IMR-90 (cell line): ENCODE results near the gene C1QTNF5. TPM values are rescaled to one million over a fixed set of nuclear protein-coding genes. Genes with fewer than 3 reads are reported as not detected.

Source experiments
- CHD1 ChIP-seq: IDR thresholded peaks from 2 replicates; pipeline ENCODE4 v1.6.1; 2012; ENCODE audit warnings: low read depth, low read length, improper control_type of control experiment
- MAFK ChIP-seq: IDR thresholded peaks from 2 replicates; pipeline ENCODE4 v1.6.1; 2012; ENCODE audit warnings: low read depth, low read length, improper control_type of control experiment
- MAZ ChIP-seq: IDR thresholded peaks from 2 replicates; pipeline ENCODE4 v1.6.1; 2012; ENCODE audit warnings: low read depth, mild to moderate bottlenecking, low read length, improper control_type of control experiment, moderate library complexity, borderline replicate concordance
- MXI1 ChIP-seq: IDR thresholded peaks from 2 replicates; pipeline ENCODE4 v1.6.1; 2012; ENCODE audit warnings: low read depth, mild to moderate bottlenecking, low read length, moderate library complexity, borderline replicate concordance
- NFE2L2 ChIP-seq: fragments of 150-350 bp; IDR thresholded peaks from 2 replicates; pipeline ENCODE4 v1.6.1; 2016; ENCODE audit warnings: low read depth, mild to moderate bottlenecking, low read length
- POLR2A ChIP-seq: IDR thresholded peaks from 2 replicates; pipeline ENCODE4 v1.6.1; 2012; ENCODE audit warnings: mild to moderate bottlenecking, low read depth, low read length
- SMC3 ChIP-seq: fragments of 150-350 bp; IDR thresholded peaks from 2 replicates; pipeline ENCODE4 v1.6.1; 2016; ENCODE audit warnings: low read depth, mild to moderate bottlenecking, antibody characterized with exemption, low read length, moderate library complexity
- polyA plus RNA-seq, 3 experiments: library from polyadenylated mRNA; depleted of rRNA; stranded (reverse); fragments of >200 nt; gene quantifications; 2 replicates each; pipeline ENCODE4 v1.2.3, GENCODE V29; 2012; ENCODE audit warnings: low replicate concordance in 1 of 3
- total RNA-seq: library from RNA; depleted of rRNA; stranded (reverse); fragments of >200 nt; gene quantifications from 2 replicates; pipeline ENCODE4 v1.2.3, GENCODE V29; 2012

Gene C1QTNF5
- total and polyA plus RNA-seq, 2 of the 4 experiments (the other 2 are of a cell fraction), result 2.0 to 5.4 TPM

DNA sequence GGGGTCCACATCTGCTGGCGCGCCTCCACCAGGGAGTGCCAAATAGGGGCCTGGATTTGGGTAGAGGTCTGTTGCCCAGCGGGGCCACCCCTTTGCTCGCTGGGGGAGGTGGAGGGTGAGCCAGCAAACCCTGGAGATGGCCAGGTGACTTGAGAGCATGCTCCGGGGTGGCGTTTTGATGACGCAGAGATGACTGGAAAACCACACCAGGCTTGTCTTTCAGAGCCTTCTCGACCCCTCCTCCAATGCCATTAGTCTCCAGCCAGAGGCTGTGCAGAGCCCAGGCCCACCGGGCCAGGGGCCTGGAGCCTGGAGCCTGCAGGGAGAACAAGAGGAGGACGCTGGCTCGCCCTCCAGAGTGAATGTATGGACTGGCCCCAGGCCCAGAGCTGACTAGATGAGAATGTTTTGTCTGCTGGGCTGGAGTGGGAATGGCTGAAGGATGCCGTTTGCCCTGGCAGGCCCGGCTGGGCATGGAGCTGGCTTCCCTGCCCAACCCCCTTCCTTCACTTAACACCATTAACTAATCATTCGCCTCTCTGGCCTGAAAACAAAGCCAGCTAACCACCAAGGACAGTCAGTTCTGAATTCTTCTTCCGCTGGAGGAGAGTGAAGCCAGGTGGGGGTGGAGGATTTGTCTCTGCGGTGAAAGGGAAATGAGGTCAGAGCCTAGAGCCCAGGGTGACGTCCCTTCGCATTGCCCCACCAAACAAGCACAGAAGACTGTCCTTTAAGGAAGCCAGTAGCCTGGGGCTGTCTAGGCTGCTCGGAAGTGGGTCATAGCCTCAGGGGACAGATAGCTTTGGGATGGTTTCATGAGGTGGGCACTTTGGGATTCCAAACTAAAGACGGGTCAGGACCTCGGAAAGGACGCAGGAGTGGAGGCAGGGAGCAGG, 22.2 kb downstream of the C1QTNF5 start (continued):
- TF ChIP-seq SMC3 (no peak), MAFK (no peak), MXI1 (no peak), MAZ (no peak; the same call in 1 of the 2 replicates), NFE2L2 (peak; percentile 20; the same call in 1 of the 2 replicates), CHD1 (no peak), POLR2A (no peak; the same call in 1 of the 2 replicates)
